IMR-90 (cell line): ENCODE measurements around the gene NBEA. TPM values are rescaled to one million over a fixed set of nuclear protein-coding genes. Genes with fewer than 3 reads are reported as not detected.

Experiments used
- ATAC-seq: fragments of 200-7000 bp; cut with Tn5 transposase; 2 replicates; pipeline ENCODE4 v1.9.1; 2020; ENCODE audit warnings: low read depth, mild to moderate bottlenecking, moderate library complexity
- BruUV-seq: library from RNA; stranded (reverse); fragments of 400-500 nt; replicated peaks from 2 replicates; lab custom pipeline; 2021; lab: Mats Ljungman, UMichigan
- CTCF ChIA-PET: fragments of 300-600 bp; formaldehyde crosslinking; extraction: SDS; loops from one replicate; lab custom pipeline; 2021; ENCODE audit warnings: antibody characterized with exemption; lab: Yijun Ruan, JAX
- POLR2A ChIA-PET: fragments of 300-600 bp; sonication (Branson Sonifier 250); formaldehyde crosslinking; loops from one replicate; lab custom pipeline; 2022; ENCODE audit warnings: antibody characterized with exemption; ENCODE audit not compliant: unreplicated experiment; lab: Charles Lee
- DNase-seq: peaks from one replicate; pipeline ENCODE4 v3.0.0; 2013
- H2AFZ ChIP-seq: replicated peaks from 2 replicates; pipeline ENCODE3; 2013; ENCODE audit warnings: low read length, mild to moderate bottlenecking; ENCODE audit not compliant: poor library complexity
- H2AK5ac ChIP-seq: 2 replicates; pipeline ENCODE4 v1.6.1; 2013; ENCODE audit warnings: low read depth, low read length, inconsistent platforms
- H2AK9ac ChIP-seq: replicated peaks from 2 replicates; pipeline ENCODE3; 2013; ENCODE audit warnings: mild to moderate bottlenecking, low read depth, low read length, moderate library complexity; ENCODE audit not compliant: poor library complexity
- H2BK120ac ChIP-seq: 2 replicates; pipeline ENCODE4 v1.6.1; 2013; ENCODE audit warnings: low read depth, low read length, inconsistent platforms
- H2BK15ac ChIP-seq: 3 replicates; pipeline ENCODE4 v1.6.1; 2013; ENCODE audit warnings: low read depth, low read length, inconsistent platforms
- H2BK20ac ChIP-seq: 2 replicates; pipeline ENCODE4 v1.6.1; 2013; ENCODE audit warnings: low read depth, mild to moderate bottlenecking, inconsistent platforms, low read length, moderate library complexity
- H2BK5ac ChIP-seq: 2 replicates; pipeline ENCODE4 v1.6.1; 2013; ENCODE audit warnings: mild to moderate bottlenecking, low read depth, low read length, inconsistent platforms; ENCODE audit not compliant: poor library complexity, severe bottlenecking
- H3K14ac ChIP-seq: replicated peaks from 2 replicates; pipeline ENCODE4 v1.6.1; 2013; ENCODE audit warnings: low read depth, low read length, inconsistent platforms
- H3K18ac ChIP-seq: 2 replicates; pipeline ENCODE4 v1.6.1; 2013; ENCODE audit warnings: low read depth, low read length, control low read depth
- H3K23ac ChIP-seq: 2 replicates; pipeline ENCODE4 v1.6.1; 2013; ENCODE audit warnings: low read depth, low read length, inconsistent platforms
- H3K27ac ChIP-seq: 2 replicates; pipeline ENCODE4 v1.5.1; 2013; ENCODE audit warnings: mild to moderate bottlenecking, control low read depth, low read length; ENCODE audit not compliant: insufficient read depth
- H3K27me3 ChIP-seq: 2 replicates; pipeline ENCODE4 v1.6.1; 2013; ENCODE audit warnings: low read length; ENCODE audit not compliant: control insufficient read depth, insufficient read depth
- H3K36me3 ChIP-seq: 2 replicates; pipeline ENCODE4 v1.6.1; 2013; ENCODE audit warnings: low read length, mixed read lengths; ENCODE audit not compliant: control insufficient read depth, insufficient read depth
- H3K4ac ChIP-seq: 2 replicates; pipeline ENCODE4 v1.6.1; 2013; ENCODE audit warnings: low read depth, low read length, inconsistent platforms
- H3K4me1 ChIP-seq: 2 replicates; pipeline ENCODE4 v1.6.1; 2013; ENCODE audit warnings: low read length, mixed read lengths; ENCODE audit not compliant: control insufficient read depth, insufficient read depth
- H3K4me2 ChIP-seq: 2 replicates; pipeline ENCODE4 v1.6.1; 2013; ENCODE audit warnings: low read depth, mild to moderate bottlenecking, control low read depth, low read length, moderate library complexity
- H3K4me3 ChIP-seq: 2 replicates; pipeline ENCODE4 v1.5.1; 2013; ENCODE audit warnings: low read depth, mild to moderate bottlenecking, control low read depth, low read length, moderate library complexity; ENCODE audit not compliant: insufficient read depth
- H3K56ac ChIP-seq: 2 replicates; pipeline ENCODE4 v1.6.1; 2013; ENCODE audit warnings: low read length, inconsistent platforms; ENCODE audit not compliant: insufficient read depth; ENCODE audit errors: extremely low read depth
- H3K79me1 ChIP-seq, 2 experiments: 2 replicates each; pipeline ENCODE4 v1.6.1; 2013; ENCODE audit warnings: low read length in 2 of 2, inconsistent platforms in 1 of 2, low read depth in 1 of 2
- H3K9ac ChIP-seq: 2 replicates; pipeline ENCODE4 v1.6.1; 2013; ENCODE audit warnings: low read depth, low read length, control low read depth
- H3K9me1 ChIP-seq: 2 replicates; pipeline ENCODE4 v1.6.1; 2013; ENCODE audit warnings: low read length, inconsistent platforms; ENCODE audit not compliant: insufficient read depth
- H3K9me3 ChIP-seq: 2 replicates; pipeline ENCODE4 v1.6.1; 2013; ENCODE audit warnings: low read length; ENCODE audit not compliant: control insufficient read depth, insufficient read depth
- H4K20me1 ChIP-seq: 2 replicates; pipeline ENCODE4 v1.6.1; 2013; ENCODE audit warnings: low read length, inconsistent platforms; ENCODE audit not compliant: insufficient read depth
- H4K5ac ChIP-seq: 2 replicates; pipeline ENCODE4 v1.6.1; 2013; ENCODE audit warnings: mild to moderate bottlenecking, low read depth, low read length, control low read depth
- H4K8ac ChIP-seq, 2 experiments: 2 replicates each; pipeline ENCODE4 v1.6.1; 2013; ENCODE audit warnings: low read depth in 2 of 2, low read length in 2 of 2, control low read depth in 1 of 2, inconsistent platforms in 1 of 2
- H4K91ac ChIP-seq: 2 replicates; pipeline ENCODE4 v1.6.1; 2013; ENCODE audit warnings: low read depth, low read length, inconsistent platforms; ENCODE audit not compliant: insufficient read depth
- FOS ChIP-seq: fragments of 150-350 bp; IDR thresholded peaks from 2 replicates; pipeline ENCODE4 v1.6.1; 2016; ENCODE audit warnings: low read depth, low read length
- MAZ ChIP-seq: IDR thresholded peaks from 2 replicates; pipeline ENCODE4 v1.6.1; 2012; ENCODE audit warnings: low read depth, mild to moderate bottlenecking, low read length, improper control_type of control experiment, moderate library complexity, borderline replicate concordance
- RAD21 ChIP-seq: IDR thresholded peaks from 2 replicates; pipeline ENCODE4 v1.6.1; 2012; ENCODE audit warnings: low read length, improper control_type of control experiment
- RCOR1 ChIP-seq: IDR thresholded peaks from 2 replicates; pipeline ENCODE4 v1.6.1; 2012; ENCODE audit warnings: mild to moderate bottlenecking, low read length, improper control_type of control experiment; ENCODE audit not compliant: insufficient replicate concordance
- SMC3 ChIP-seq: fragments of 150-350 bp; IDR thresholded peaks from 2 replicates; pipeline ENCODE4 v1.6.1; 2016; ENCODE audit warnings: low read depth, mild to moderate bottlenecking, antibody characterized with exemption, low read length, moderate library complexity
- WGBS, 2 experiments: methylation state at CpG; one replicate each; pipeline versions ENCODE4 v1.1.5 to v1.1.7; 2013; ENCODE audit warnings: missing lambda C conversion rate in 2 of 2; ENCODE audit not compliant: insufficient read length in 1 of 2; ENCODE audit errors: extremely low coverage in 2 of 2; 5-methylcytosine and 5-hydroxymethylcytosine counted together
- dilution Hi-C: fragments of 300-500 bp; cut with HindIII; formaldehyde crosslinking; loops from one replicate; pipeline ENCODE4 v1.14.3; 2018; ENCODE audit warnings: low sequenced_read_pairs; ENCODE audit not compliant: unreplicated experiment
- in situ Hi-C: fragments of 300-500 bp; cut with MboI; formaldehyde crosslinking; loops from 3 replicates; pipeline ENCODE4 v1.14.3; 2019; ENCODE audit warnings: low sequenced_read_pairs, inconsistent platforms, mixed read lengths
- intact Hi-C: fragments of 100-400 bp; cut with micrococcal nuclease; formaldehyde crosslinking; loops from 2 replicates; pipeline ENCODE4 v1.10.0; 2022
- polyA plus RNA-seq, 3 experiments: library from polyadenylated mRNA; depleted of rRNA; stranded (reverse); fragments of >200 nt; gene quantifications; 2 replicates each; pipeline ENCODE4 v1.2.3, GENCODE V29; 2012; ENCODE audit warnings: low replicate concordance in 1 of 3
- total RNA-seq: library from RNA; depleted of rRNA; stranded (reverse); fragments of >200 nt; gene quantifications from 2 replicates; pipeline ENCODE4 v1.2.3, GENCODE V29; 2012
- TF ChIP-seq, protein P1 (sequence below): fragments of 150-350 bp; IDR thresholded peaks from 2 replicates; pipeline ENCODE4 v1.6.1; 2016; ENCODE audit warnings: low read depth, mild to moderate bottlenecking, low read length, moderate library complexity, borderline replicate concordance
- TF ChIP-seq, protein P2 (sequence below): conservative IDR thresholded peaks from 2 replicates; pipeline ENCODE4 v1.5.1; 2012; ENCODE audit warnings: mild to moderate bottlenecking, low read depth, low read length, improper control_type of control experiment
- TF ChIP-seq, protein P3 (sequence below): fragments of 150-350 bp; IDR thresholded peaks from 2 replicates; pipeline ENCODE4 v1.6.1; 2017; ENCODE audit warnings: mild to moderate bottlenecking, antibody characterized with exemption, low read length, low read depth

The NBEA gene
- total and polyA plus RNA-seq, 2 of the 4 experiments (the other 2 are of a cell fraction), result 0.82 to 2.2 TPM

DNA sequence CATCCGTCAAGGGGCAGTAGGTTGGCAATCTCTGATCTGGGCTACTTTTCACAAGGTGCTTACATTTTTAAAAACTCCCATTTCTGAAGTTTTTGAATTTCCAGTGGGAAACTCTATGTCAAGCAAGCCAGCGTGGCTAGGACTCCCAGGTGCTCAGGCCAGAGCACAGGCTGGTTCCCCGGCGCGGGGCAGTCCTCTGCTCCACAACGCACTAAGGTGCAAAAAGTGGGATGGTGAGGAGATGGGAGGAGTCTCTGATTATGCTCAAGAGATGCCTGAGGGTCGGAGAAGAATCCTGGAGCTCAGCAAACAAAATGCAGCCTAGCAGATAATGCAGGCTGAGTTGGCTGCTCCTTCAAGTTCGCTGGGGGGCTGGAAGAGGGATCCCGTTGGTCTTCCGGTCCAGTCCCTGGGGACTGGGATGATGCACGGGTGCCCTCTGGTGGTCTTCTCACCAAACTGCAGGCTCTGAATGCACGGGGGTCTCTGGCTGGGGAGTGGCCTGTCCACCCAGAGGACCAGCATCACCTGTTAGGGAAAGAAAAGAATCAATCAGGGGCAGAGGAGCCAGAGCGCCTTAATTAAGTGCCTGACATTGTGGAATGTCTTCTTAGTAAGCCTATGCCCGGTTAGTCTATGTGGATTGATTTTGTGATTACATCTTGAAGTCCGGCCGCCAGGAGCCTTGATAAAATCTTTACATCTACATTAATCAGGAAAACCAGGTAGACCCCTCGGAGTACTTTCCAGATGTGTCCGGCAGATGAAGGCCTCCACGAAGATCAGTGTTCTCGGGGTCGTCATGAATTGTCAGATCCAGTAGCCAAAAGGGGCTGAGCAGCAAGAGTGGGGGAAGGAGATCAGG is 778.9 kb downstream of the NBEA start:
- Histone ChIP-seq H3K56ac (no peak overlapping the region), H3K14ac (no peak overlapping the region; the same call in 1 of the 2 replicates), H2AK9ac (no peak overlapping the region), H3K27ac (no peak overlapping the region), H2AFZ (peak overlapping the region; percentile 80), H3K79me1 (no peaks in the 10 kb centered on the region), H3K4me3 (no peak overlapping the region; the same call in 1 of the 2 replicates), H2BK5ac (no peak overlapping the region), H3K9ac (no peak overlapping the region), H4K91ac (0 out of 2 replicates have a peak overlapping the region, but pooled peaks have one; percentile 7), H3K36me3 (no peaks in the 10 kb centered on the region), H3K9me3 (no peaks in the 10 kb centered on the region), H4K8ac (peak overlapping the region in 1 of 2 experiments; percentile 41; a peak in 1 of 4 replicates), H3K4me1 (peaks cover 10% of the 10 kb centered on the region), H2BK20ac (peak overlapping the region; percentile 50; the same call in 1 of the 2 replicates), H3K9me1 (no peaks in the 10 kb centered on the region; the same call in 1 of the 2 replicates), H2BK120ac (peak overlapping the region; percentile 70; the same call in 1 of the 2 replicates), H3K18ac (no peak overlapping the region; the same call in 1 of the 2 replicates), H3K23ac (no peak overlapping the region), H3K4ac (peak overlapping the region; percentile 5; the same call in 1 of the 2 replicates), H2BK15ac (no peak overlapping the region), H4K20me1 (no peaks in the 10 kb centered on the region), H3K4me2 (peak overlapping the region; percentile 74), H2AK5ac (no peak overlapping the region), H3K27me3 (no peaks in the 10 kb centered on the region), H4K5ac (no peak overlapping the region)
- TF ChIP-seq MAZ (peak; percentile 50; the same call in 1 of the 2 replicates), RAD21 (peak; percentile 97), RCOR1 (no peak), FOS (no peak), SMC3 (peak; percentile 88)
- TF ChIP-seq, protein P1, sequence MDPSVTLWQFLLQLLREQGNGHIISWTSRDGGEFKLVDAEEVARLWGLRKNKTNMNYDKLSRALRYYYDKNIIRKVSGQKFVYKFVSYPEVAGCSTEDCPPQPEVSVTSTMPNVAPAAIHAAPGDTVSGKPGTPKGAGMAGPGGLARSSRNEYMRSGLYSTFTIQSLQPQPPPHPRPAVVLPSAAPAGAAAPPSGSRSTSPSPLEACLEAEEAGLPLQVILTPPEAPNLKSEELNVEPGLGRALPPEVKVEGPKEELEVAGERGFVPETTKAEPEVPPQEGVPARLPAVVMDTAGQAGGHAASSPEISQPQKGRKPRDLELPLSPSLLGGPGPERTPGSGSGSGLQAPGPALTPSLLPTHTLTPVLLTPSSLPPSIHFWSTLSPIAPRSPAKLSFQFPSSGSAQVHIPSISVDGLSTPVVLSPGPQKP, result no peak
- TF ChIP-seq, protein P2, sequence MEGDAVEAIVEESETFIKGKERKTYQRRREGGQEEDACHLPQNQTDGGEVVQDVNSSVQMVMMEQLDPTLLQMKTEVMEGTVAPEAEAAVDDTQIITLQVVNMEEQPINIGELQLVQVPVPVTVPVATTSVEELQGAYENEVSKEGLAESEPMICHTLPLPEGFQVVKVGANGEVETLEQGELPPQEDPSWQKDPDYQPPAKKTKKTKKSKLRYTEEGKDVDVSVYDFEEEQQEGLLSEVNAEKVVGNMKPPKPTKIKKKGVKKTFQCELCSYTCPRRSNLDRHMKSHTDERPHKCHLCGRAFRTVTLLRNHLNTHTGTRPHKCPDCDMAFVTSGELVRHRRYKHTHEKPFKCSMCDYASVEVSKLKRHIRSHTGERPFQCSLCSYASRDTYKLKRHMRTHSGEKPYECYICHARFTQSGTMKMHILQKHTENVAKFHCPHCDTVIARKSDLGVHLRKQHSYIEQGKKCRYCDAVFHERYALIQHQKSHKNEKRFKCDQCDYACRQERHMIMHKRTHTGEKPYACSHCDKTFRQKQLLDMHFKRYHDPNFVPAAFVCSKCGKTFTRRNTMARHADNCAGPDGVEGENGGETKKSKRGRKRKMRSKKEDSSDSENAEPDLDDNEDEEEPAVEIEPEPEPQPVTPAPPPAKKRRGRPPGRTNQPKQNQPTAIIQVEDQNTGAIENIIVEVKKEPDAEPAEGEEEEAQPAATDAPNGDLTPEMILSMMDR, result peak; percentile 95
- TF ChIP-seq, protein P3, sequence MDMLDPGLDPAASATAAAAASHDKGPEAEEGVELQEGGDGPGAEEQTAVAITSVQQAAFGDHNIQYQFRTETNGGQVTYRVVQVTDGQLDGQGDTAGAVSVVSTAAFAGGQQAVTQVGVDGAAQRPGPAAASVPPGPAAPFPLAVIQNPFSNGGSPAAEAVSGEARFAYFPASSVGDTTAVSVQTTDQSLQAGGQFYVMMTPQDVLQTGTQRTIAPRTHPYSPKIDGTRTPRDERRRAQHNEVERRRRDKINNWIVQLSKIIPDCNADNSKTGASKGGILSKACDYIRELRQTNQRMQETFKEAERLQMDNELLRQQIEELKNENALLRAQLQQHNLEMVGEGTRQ, result no peak
- CTCF ChIA-PET, result interaction anchor here (0.6 to 0.7 kb wide), 3 partner anchors 68 to 423 kb away, joined by 3 to 7 read pairs (median 3); no protein-coding TSS in a partner anchor
- DNase-seq (peak; percentile 46), ATAC-seq (peak; percentile 87)
- BruUV-seq, result no TSS peak
- POLR2A ChIA-PET, result no interaction called here
- intact Hi-C loops (loop anchor here (1.0 to 10.0 kb wide), 6 partner anchors 91 to 557 kb away; partner anchors contain the start of gene MAB21L1), in situ Hi-C loops (loop anchor here (10.0 kb wide), 1 partner anchor 234 kb away; no protein-coding TSS in a partner anchor), dilution Hi-C loops (no loop called here)
- WGBS, 2 experiments, result 33% methylated on average over 5 of the region's 21 CpGs; no CpG with 5 or more reads in 1 of the 2 experiments
